Lower leg skin (tissue), 4 donors: ENCODE data around the gene PEA15. TPM values are rescaled to one million over a fixed set of nuclear protein-coding genes. Genes with fewer than 3 reads are reported as not detected.

Source experiments
- DNase-seq, 2 donors: peaks; one replicate each; pipeline ENCODE4 v3.0.0-alpha.2; 2019; ENCODE audit warnings: low spot score in 2 of 2
- H3K4me3 ChIP-seq: fragments of 200-600 bp; sonication (generic); 2 replicates; pipeline ENCODE4 v1.5.1; 2017; ENCODE audit warnings: mild to moderate bottlenecking, low read depth; ENCODE audit not compliant: poor library complexity, severe bottlenecking
- CTCF ChIP-seq, 3 donors: fragments of 450-650 bp; IDR thresholded peaks; one replicate each; pipeline ENCODE4 v1.5.1; 2016; ENCODE audit warnings: antibody characterized with exemption in 3 of 3, mild to moderate bottlenecking in 3 of 3, moderate library complexity in 2 of 3
- POLR2A ChIP-seq, 2 donors: fragments of 450-650 bp; IDR thresholded peaks; one replicate each; pipeline ENCODE4 v1.6.1; 2016 to 2017; ENCODE audit warnings: antibody characterized with exemption in 2 of 2, mild to moderate bottlenecking in 1 of 2, moderate library complexity in 1 of 2
- WGBS, 2 donors: methylation state at CpG; one replicate each; pipeline ENCODE4 v1.1.5; 2018; 5-methylcytosine and 5-hydroxymethylcytosine counted together
- intact Hi-C: fragments of 100-400 bp; cut with DNase I; formaldehyde crosslinking; loops from one replicate; pipeline ENCODE4 v1.15.0; 2023; ENCODE audit warnings: low total_unique reads
- total RNA-seq, 4 donors: library from RNA; depleted of rRNA; stranded (reverse); fragments of >200 nt; gene quantifications; one replicate each; pipeline ENCODE4 v1.1.0, GENCODE V29; 2016

Gene PEA15
- total RNA-seq, 4 donors from 2014 or later: 50.7 to 76.6 (median 60.1) TPM

- TF ChIP-seq POLR2A (IDR thresholded peaks at IDR 0.05) (no peak), CTCF (IDR thresholded peaks at IDR 0.05) (no peak)
- H3K4me3 ChIP-seq: no peak overlapping the region
- DNase-seq: peak in 1 of 2 donors; percentile 34
- intact Hi-C loops: no loop called here
- WGBS, 2 donors: 65 to 68% methylated on average over 4 of the region's 4 CpGs
Observed at GRCh38 chr1:160167056-160167455, 38.1 kb upstream of the PEA15 start.

GRCh38 chr1:160167580-160167979 lies 37.6 kb upstream of the PEA15 start:
- 91 to 97% methylated on average over 6 of the region's 6 CpGs for WGBS, 2 donors
- DNase-seq: no peak
- intact Hi-C loops: no loop called here
- H3K4me3 ChIP-seq: no peak overlapping the region
- no peak for TF ChIP-seq POLR2A (IDR thresholded peaks at IDR 0.05)
- TF ChIP-seq CTCF (IDR thresholded peaks at IDR 0.05): no peak

- TF ChIP-seq POLR2A (IDR thresholded peaks at IDR 0.05) (no peak), CTCF (IDR thresholded peaks at IDR 0.05) (no peak)
- intact Hi-C loops: no loop called here
- H3K4me3 ChIP-seq: no peak overlapping the region
- WGBS, 2 donors: 69 to 72% methylated on average over 5 of the region's 5 CpGs
- no peak for DNase-seq
Observed at GRCh38 chr1:160168016-160168415, 37.2 kb upstream of the PEA15 start.

- H3K4me3 ChIP-seq: no peak overlapping the region
- DNase-seq: no peak
- intact Hi-C loops: no loop called here
- 71 to 81% methylated on average over 13 of the region's 13 CpGs for WGBS, 2 donors
- no peak for TF ChIP-seq CTCF (IDR thresholded peaks at IDR 0.05)
Observed at GRCh38 chr1:160168609-160169369, 36.4 kb upstream of the PEA15 start.

- intact Hi-C loops: no loop called here
- DNase-seq: no peak
- TF ChIP-seq CTCF (IDR thresholded peaks at IDR 0.05) (no peak), POLR2A (IDR thresholded peaks at IDR 0.05) (no peak)
- WGBS, 2 donors: 61 to 65% methylated on average over 15 of the region's 15 CpGs
- H3K4me3 ChIP-seq: no peak overlapping the region
Observed at GRCh38 chr1:160169553-160170399, 35.4 kb upstream of the PEA15 start.
